Peyer's patch (tissue), 4 donors: ENCODE results near the gene CDC37. TPM values are rescaled to one million over a fixed set of nuclear protein-coding genes. Genes with fewer than 3 reads are reported as not detected.
"Not testable (repeated sequence)": the region's sequence is repeated elsewhere in the genome, so short reads cannot be mapped to it uniquely, and the experiment has no call there.

Experiments used
- DNase-seq, 3 donors: peaks; one replicate each; pipeline ENCODE4 v3.0.0-alpha.2; 2017 to 2019
- H3K27ac ChIP-seq, 4 donors: fragments of 200-600 bp; sonication (generic); one replicate each; pipeline ENCODE4 v1.5.1; 2016 to 2019
- H3K27me3 ChIP-seq, 2 donors: fragments of 200-600 bp; sonication (generic); one replicate each; pipeline ENCODE4 v1.5.1; 2019
- H3K36me3 ChIP-seq, 3 donors: fragments of 200-600 bp; sonication (generic); one replicate each; pipeline ENCODE4 v1.5.1; 2016 to 2019
- H3K4me1 ChIP-seq, 4 donors: fragments of 200-600 bp; sonication (generic); one replicate each; pipeline ENCODE4 v1.5.1; 2016 to 2019
- H3K4me3 ChIP-seq, 4 donors: fragments of 200-600 bp; sonication (generic); 1 replicate in 3 of 4; 2 replicates in 1 of 4; pipeline ENCODE4 v1.5.1; 2016 to 2019; ENCODE audit warnings: mild to moderate bottlenecking in 1 of 4
- H3K9me3 ChIP-seq, 4 donors: fragments of 200-600 bp; sonication (generic); one replicate each; pipeline ENCODE4 v1.5.1; 2016 to 2019; ENCODE audit warnings: mild to moderate bottlenecking in 1 of 4
- POLR2A ChIP-seq, 2 donors: fragments of 450-650 bp; IDR thresholded peaks; one replicate each; pipeline ENCODE4 v1.5.1; 2017; ENCODE audit warnings: antibody characterized with exemption in 2 of 2, mild to moderate bottlenecking in 2 of 2, moderate library complexity in 2 of 2
- total RNA-seq, 4 donors: library from RNA; depleted of rRNA; stranded (reverse); fragments of >200 nt; gene quantifications; one replicate each; pipeline ENCODE4 v1.1.0, GENCODE V29; 2016
- TF ChIP-seq, protein P1 (sequence below), 6 experiments: fragments of 450-650 bp in 4 of 6; fragments of 200-600 bp in 2 of 6; sonication (generic) in 1 of 6; IDR thresholded peaks; one replicate each; pipeline ENCODE4 v1.5.1; 2017 to 2019; ENCODE audit warnings: antibody characterized with exemption in 6 of 6, mild to moderate bottlenecking in 3 of 6, moderate library complexity in 1 of 6

CDC37 gene
- total RNA-seq, 4 donors from 2014 or later = 118 to 443 (median 159) TPM

DNA sequence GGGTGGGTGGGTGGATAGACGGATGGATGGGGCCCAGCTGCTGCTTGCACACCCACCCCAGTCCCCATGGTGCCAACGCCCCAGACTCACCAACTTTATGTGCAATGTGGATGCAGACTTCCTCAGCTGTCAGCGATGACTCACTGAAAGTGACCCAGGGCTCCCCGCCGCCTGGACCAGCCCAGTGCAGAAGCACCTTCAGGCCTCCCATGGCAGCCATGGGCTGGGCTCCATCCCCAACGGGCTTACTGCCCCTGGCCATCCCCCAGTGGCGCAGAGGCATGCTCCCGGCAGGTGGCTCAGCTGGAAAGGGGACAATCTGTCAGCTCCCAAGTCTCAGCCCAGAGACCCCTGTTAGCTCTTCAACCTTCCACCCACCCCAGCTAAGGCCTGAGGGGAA is 25.2 kb downstream of the CDC37 start:
- TF ChIP-seq, protein P1, sequence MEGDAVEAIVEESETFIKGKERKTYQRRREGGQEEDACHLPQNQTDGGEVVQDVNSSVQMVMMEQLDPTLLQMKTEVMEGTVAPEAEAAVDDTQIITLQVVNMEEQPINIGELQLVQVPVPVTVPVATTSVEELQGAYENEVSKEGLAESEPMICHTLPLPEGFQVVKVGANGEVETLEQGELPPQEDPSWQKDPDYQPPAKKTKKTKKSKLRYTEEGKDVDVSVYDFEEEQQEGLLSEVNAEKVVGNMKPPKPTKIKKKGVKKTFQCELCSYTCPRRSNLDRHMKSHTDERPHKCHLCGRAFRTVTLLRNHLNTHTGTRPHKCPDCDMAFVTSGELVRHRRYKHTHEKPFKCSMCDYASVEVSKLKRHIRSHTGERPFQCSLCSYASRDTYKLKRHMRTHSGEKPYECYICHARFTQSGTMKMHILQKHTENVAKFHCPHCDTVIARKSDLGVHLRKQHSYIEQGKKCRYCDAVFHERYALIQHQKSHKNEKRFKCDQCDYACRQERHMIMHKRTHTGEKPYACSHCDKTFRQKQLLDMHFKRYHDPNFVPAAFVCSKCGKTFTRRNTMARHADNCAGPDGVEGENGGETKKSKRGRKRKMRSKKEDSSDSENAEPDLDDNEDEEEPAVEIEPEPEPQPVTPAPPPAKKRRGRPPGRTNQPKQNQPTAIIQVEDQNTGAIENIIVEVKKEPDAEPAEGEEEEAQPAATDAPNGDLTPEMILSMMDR (IDR thresholded peaks at IDR 0.05) = no peak
- TF ChIP-seq POLR2A (IDR thresholded peaks at IDR 0.05) = no peak
- no peak for DNase-seq
- no peak overlapping the region for H3K4me3 ChIP-seq
- peaks cover 0 to 12% (median 7%) of the 10 kb centered on the region in 4 donors for H3K4me1 ChIP-seq
- H3K27ac ChIP-seq = no peak overlapping the region
- H3K36me3 ChIP-seq = peaks cover 0 to 24% (median 0%) of the 10 kb centered on the region in 3 donors
- H3K27me3 ChIP-seq = no peaks in the 10 kb centered on the region
- no peaks in the 10 kb centered on the region for H3K9me3 ChIP-seq

DNA sequence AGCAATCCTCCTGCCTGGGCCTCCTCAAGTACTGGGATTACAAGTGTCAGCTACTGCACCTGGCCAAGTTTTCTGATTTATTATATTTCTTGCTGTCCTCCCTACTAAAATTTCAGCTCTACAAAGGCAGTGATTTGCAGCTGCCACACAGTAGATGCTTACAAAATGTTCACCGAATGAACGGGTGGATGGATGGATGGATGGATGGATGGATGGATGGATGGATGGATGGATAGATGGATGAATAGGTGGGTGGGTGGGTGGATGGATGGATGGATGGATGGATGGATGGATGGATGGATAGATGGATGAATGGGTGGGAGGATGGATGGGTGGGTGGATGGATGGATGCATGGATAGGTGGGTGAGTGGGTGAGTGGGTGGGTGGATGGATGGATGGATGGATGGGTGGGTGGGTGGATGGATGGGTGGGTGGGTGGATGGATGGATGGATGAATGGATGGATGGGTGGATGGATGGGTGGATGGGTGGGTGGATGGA is 26.2 kb downstream of the CDC37 start:
- not testable (repeated sequence) for DNase-seq

DNA sequence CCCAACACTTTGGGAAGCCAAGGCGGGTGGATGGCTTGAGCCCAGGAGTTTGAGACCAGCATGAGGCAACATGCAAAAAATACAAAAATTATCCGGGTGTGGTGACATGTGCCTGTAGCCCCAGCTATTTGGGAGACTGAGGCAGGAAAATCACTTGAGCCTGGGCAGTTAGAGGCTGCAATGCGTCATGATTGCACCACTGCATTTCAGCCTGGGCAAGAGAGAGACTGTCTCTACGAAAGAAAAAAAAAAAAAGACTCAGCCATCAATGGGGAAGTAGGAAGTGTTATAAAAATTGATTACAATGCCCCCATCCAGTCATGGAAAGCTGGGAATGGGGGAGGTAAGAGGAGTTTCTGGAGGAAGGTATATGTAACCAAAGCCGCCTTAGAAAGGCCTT is 28.4 kb downstream of the CDC37 start:
- DNase-seq = no peak
- H3K27ac ChIP-seq = no peak overlapping the region
- H3K9me3 ChIP-seq = no peaks in the 10 kb centered on the region
- peaks cover 0 to 12% (median 3%) of the 10 kb centered on the region in 4 donors for H3K4me1 ChIP-seq
- TF ChIP-seq, protein P1 (IDR thresholded peaks at IDR 0.05) = no peak
- no peak for TF ChIP-seq POLR2A (IDR thresholded peaks at IDR 0.05)
- H3K36me3 ChIP-seq = peaks cover 0 to 37% (median 0%) of the 10 kb centered on the region in 3 donors
- H3K27me3 ChIP-seq = no peaks in the 10 kb centered on the region
- H3K4me3 ChIP-seq = no peak overlapping the region

More for the DNA sequence above, 26.2 kb downstream of the CDC37 start:
- H3K4me3 ChIP-seq, H3K27me3 ChIP-seq, H3K27ac ChIP-seq, H3K9me3 ChIP-seq: not testable (repeated sequence)
- H3K36me3 ChIP-seq = peaks cover 0 to 28% (median 0%) of the 10 kb centered on the region in 3 donors
- H3K4me1 ChIP-seq = peaks cover 0 to 12% (median 7%) of the 10 kb centered on the region in 4 donors

DNA sequence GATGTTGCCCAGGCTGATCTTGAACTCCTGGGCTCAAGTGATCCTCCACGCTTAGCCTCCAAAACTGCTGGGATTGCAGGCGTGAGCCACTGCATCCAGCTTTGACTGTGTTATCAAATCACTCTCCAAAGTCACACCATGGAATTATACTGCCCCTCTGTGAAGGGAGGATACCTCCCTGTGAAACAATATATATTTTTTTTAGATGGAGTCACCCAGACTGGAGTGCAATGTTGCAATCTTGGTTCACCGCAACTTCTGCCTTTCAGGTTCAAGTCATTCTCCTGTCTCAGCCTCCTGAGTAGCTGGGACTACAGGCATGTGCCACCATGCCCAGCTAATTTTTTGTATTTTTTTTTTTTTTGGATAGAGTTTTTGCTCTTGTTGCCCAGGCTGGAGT is 30.7 kb downstream of the CDC37 start:
- Histone ChIP-seq H3K4me3 (no peak overlapping the region), H3K27me3 (no peaks in the 10 kb centered on the region), H3K4me1 (no peaks in the 10 kb centered on the region), H3K36me3 (peaks cover 0 to 60% (median 0%) of the 10 kb centered on the region in 3 donors), H3K27ac (no peak overlapping the region), H3K9me3 (no peaks in the 10 kb centered on the region)
- TF ChIP-seq, protein P1 (IDR thresholded peaks at IDR 0.05) = no peak
- no peak for TF ChIP-seq POLR2A (IDR thresholded peaks at IDR 0.05)
- DNase-seq = no peak

DNA sequence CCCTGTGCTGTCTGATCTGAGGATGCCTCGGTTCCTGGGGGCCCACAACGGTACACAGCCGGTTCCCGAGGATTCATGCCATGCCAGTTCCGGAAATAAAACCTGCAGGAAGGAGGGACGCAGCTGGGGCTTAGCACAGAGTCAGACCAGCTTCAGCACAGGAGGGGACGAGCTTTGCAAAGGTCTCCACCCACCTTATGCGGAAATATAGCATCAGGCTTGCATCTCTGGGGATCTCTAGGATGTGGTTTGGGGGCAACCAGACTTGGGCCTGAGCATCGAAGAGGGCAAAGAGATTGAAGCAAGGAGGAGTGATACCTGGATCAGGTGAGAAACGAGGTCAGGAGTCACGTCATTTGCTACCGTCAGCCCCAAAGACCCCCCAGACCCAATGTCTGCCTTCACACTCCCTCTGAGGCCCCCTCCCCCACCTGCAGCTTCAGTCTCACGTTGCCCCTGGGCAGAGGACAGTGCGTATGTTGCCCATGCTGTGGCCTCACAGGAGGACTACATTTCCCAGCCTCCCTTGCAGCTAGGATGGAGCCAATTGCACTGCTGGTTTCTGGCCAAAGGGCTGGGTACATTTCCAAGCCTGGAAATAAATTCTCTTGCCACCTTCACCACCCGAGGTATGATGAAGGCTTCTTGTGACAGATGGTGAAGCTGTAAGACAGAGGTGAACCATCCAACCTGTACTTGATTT is 35.1 kb downstream of the CDC37 start:
- Histone ChIP-seq H3K36me3 (peaks cover 0 to 81% (median 0%) of the 10 kb centered on the region in 3 donors), H3K4me1 (no peaks in the 10 kb centered on the region), H3K27ac (no peak overlapping the region), H3K9me3 (no peaks in the 10 kb centered on the region), H3K27me3 (no peaks in the 10 kb centered on the region), H3K4me3 (no peak overlapping the region)
- no peak for TF ChIP-seq POLR2A (IDR thresholded peaks at IDR 0.05)
- TF ChIP-seq, protein P1 (IDR thresholded peaks at IDR 0.05) = no peak
- DNase-seq = no peak

DNA sequence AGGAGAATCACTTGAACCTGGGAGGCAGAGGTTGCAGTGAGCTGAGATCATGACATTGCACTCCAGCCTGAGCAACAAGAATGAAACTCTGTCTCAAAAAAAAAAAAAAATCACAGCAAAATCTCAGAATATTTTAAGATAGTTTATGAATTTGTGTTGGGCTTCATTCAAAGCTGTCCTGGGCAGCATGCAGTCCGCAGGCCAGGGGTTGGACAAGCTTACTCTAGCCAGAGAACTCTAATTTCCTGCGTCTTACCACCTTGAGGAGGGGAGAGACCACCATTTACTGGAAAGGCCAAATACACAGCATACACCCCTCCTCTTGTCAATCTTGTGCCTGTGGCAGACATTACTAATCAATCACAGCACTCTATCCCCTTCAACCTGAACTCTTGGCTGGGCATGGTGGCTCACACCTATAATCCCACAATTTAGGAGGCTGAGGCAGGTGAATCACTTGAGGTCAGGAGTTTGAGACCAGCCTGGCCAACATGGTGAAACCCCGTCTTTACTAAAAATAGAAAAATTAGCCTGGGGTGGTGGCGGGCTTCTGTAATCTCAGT is 36.3 kb downstream of the CDC37 start:
- H3K36me3 ChIP-seq = peaks cover 0 to 86% (median 0%) of the 10 kb centered on the region in 3 donors
- H3K4me3 ChIP-seq, H3K27me3 ChIP-seq, H3K27ac ChIP-seq, H3K9me3 ChIP-seq, DNase-seq, H3K4me1 ChIP-seq: not testable (repeated sequence)
